Skin of body (tissue), 2 donors: ENCODE results near the gene TPRG1. TPM values are rescaled to one million over a fixed set of nuclear protein-coding genes. Genes with fewer than 3 reads are reported as not detected.

Experiments used
- DNase-seq: peaks from one replicate; lab custom pipeline; 2025; lab: John Stamatoyannopoulos, UW
- total RNA-seq: library from RNA; depleted of rRNA; stranded (reverse); fragments of >200 nt; gene quantifications from one replicate; pipeline ENCODE4 v1.2.3, GENCODE V29; 2014

Gene TPRG1
- total RNA-seq, 1 donor from 2014 or later = 9.6 TPM

DNA sequence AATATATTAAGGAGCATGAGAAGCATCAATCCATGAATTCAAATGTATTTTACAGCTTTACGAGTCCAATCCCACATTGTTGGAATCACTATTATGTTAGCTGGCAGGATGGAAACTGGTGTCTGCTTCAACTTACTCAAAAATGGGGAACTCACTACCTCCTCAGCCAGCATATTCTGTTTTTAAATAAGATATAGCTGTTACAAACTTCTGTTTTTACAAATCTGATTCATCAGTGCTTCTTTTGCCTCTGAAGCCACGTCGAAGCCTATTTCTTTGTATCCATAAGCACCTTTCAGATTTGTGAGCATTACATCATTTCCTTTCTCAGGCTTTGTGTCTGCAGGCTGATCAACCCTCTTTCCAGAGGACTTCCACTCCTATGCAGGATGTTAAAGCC, 105.9 kb downstream of the TPRG1 start:
- no peak for DNase-seq

DNA sequence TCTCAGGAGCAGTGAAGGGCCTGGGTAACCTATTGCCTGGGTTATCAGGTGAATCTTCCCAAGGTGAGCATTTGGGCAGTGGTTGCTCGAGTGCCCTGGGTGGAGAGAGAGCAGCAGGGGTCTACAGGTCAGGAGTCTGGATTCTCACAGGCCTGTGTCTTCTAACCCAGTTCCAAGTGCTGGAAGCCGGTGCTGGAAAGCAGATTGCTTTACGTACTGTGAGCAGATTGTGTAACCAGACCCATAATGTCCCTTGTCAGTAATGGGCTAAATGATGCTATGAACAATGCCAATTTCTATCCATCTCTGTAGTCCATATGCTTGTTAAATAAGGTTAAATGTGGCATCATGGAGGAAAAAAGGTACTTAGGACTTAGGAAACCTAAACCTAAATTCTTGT, 106.5 kb downstream of the TPRG1 start:
- no peak for DNase-seq

DNA sequence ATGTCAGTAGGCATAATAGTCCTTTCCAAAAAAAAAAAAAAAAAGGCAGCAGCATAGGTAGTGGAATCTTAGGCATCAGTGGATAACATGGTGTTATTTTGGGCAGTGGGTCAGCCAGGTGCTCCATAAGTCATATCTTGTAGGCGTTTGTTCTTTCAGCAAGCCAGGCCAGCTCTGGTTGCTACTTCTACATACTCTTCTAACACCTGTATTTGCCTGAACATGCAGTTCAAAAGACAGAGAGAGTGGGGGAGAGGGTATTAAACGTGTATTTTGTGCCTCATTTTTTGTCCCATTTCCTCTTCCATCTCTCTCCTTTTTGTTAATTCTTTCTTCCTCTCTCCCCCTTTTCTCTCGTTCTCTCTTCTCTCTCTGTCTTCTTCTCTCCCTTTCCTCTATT, 110.4 kb downstream of the TPRG1 start:
- DNase-seq = no peak

DNA sequence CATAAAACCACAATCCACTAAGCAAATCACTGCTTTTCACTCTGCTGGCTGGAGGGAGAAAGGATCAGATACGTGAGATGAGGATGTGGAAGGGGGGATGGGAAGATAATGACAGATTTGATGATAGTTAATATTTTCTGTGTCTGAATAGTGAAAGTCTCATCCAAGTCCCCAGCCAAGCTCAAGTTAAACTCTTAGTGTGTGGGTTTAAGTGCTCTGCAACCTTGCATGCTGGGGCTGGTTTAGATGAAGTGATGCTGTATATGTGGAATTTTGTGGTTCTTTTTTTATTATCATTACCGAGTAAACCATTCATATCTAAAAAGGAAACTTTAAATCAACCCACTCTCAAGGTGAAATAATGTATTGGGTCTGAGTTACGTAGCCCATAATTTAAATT, 111.0 kb downstream of the TPRG1 start:
- DNase-seq = no peak

DNA sequence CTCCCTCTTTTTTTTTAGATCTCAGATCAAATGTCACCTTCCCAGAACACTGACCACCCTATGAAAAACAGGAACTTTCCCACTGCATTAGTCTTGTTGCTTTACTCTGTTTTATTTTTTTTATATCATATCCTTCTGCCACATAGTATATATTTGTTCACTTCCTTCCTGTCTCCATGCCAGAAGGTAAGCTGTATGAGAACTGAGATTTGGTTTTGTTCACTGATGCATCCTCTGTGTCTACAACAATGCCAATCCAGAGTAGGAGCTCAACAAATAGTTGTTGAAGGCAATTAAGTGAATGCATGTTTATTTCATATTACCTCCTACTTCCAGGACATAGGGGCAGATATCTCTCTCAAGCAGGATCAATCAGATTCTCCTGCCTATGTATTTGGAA, 114.4 kb downstream of the TPRG1 start:
- no peak for DNase-seq

DNA sequence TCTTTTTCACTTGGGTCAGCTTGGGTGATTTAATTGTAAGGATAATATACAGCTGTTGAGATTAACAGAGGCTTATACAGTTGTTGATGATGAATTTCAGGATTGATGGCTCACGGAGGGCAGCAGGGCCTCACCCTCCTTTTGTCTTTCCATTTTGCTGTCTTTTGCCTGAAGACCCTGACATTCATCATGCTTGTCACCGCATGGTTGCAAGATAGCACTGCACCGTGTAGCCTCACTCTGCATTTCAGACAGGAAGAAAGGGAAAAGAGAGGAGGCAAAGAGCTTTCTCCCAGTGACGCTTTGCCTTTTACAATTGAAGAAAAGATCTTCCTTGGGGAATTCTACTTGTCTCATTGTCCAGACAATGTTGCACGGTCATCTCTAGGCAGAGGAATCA, 115.1 kb downstream of the TPRG1 start:
- DNase-seq = no peak

DNA sequence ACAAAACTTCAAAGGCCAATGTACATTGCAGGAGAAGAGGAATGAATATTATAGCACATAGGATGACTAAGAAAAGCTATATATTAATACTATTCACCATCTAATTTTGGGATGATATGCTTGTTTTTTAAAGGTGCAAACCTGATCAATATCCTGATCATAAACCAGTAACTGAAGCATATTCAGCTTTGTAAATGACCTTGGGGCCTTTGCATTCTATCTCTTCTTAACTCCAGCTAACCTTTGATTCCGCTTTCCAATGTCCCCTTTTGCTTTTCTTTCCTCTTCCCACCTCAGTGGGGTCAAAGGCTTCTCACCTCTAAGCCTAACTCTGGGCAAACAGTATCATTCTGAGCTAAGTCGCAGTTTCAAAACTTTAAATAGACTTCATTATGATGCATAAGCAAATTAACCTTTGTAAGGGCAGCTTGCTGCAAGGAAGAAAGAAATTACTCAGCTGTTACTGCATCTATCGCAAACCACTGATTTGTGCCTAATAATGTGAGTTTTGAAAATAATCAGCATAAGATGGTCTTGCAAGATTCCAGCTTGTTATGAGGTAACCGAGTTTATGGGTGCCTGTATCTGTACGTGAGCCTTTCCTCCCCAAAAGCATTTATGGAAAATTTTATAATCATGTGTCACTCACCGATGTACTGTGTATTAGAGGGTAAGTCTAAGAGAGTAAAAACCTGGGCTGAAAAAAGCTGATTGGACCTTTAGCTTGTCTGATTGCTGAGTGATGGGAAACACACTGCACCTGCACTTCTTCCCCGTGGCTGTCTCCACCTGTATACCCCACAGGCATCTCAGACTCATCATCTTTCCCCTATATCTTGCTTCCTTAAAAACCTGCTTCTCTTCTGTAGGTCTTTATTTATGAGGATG, 116.8 kb downstream of the TPRG1 start:
- DNase-seq = no peak

DNA sequence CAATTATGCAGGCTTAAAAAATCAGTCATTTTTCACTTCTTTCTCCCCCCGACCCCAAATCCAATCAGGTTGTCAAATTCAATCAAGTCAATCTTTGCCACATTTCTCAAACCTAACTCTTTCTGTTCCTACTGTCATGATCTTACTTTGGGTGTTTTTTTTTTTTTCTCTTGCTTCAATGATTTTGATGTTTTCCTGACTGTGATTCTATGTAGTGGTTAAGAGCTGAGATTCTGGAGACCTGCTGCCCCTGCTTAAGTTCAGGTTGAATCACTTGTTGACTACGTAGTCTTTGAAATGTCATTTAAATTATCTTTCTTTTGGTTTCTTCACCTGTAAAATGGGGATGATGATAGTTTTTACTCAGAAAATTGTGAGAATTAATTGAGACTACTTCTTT, 117.5 kb downstream of the TPRG1 start:
- DNase-seq = no peak

DNA sequence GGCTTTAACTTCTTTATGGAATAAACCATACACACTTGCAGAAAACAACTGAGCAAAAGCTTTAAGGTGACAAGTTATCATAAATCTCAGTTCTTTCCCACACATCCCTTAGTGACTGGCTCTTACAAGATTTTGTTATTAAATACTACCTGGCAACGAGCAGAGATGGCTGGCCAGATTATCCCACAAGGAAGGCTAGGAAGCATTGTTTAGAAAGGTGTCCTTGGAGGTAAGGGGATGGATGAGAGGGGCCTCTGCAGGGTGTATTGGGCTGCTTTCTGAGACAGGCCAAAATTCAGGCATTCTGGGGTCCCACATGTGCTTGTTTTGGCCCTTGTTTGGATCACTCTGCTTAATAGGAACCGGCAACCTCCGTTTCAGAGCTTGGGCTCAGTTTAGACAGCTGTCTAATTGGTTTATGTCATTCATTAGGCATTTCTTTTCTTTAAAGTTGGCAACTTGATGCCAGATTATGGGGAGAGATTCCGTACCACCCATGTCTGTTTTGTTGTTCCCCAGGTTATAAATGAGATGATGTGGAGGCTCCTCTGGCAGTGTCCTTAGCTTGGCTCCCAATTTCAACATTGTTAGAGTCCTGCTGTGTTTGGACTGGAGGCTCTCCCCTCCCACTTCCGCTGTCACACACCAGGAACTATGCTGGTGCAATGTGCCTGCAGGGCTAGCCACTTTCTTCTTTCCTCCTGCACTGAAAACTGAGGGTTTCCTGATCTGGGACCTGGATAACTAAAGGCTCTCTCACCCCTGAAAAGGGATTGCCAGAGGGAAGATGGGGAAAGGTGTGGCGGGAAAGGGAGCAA, 121.1 kb downstream of the TPRG1 start:
- DNase-seq = no peak

DNA sequence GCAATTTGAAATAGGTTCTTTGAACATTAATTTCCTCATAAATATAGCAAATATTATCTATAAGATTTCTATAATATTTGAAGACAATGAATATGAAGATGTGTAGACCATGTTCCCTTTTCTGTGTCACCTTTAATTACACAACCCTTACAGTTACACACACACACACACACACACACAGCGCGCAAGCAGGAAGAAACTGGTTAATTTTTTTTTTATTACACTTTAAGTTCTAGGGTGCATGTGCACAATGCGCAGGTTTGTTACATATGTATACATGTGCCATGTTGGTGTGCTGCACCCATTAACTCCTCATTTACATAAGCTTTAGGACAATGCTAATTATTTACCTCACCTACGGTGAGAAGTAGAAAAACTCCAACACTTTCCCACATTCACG, 122.9 kb downstream of the TPRG1 start:
- DNase-seq = no peak

DNA sequence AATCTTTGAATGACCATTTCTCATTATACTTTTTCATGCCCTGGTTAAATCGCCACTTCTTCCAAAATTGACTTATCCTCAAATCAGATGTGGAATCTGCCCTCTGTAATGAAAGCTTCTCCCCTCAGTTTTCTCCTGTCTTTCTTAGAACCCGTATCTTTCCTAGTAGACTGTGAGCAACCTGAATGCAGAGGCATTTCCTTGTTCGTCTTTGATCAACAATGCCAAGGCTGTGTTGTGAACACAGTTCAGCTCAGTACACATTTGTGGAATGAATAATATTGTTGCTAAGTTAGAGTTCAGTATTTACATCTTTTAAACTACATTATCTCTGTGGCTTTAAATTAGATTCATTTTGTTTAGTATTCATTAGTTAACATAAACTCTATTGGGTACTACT, 123.3 kb downstream of the TPRG1 start:
- no peak for DNase-seq

DNA sequence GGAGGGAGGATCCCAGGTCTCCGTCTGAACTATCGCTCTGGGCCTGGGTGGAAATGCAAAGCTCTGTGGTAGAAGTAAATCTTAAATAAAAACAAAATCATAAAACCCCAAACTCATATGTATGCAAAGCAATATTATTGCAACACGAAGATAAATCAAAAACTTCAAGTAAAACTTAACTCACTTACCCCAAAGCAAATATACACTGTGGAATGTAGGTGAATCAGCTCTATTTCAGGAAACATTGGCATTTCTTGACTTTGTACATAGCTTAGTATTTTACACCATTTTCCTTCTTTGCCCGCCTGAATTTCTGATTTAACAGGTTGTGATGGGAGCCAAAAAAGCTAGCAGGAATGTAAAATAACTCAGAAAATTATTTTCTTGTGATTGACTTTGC, 126.2 kb downstream of the TPRG1 start:
- no peak for DNase-seq

DNA sequence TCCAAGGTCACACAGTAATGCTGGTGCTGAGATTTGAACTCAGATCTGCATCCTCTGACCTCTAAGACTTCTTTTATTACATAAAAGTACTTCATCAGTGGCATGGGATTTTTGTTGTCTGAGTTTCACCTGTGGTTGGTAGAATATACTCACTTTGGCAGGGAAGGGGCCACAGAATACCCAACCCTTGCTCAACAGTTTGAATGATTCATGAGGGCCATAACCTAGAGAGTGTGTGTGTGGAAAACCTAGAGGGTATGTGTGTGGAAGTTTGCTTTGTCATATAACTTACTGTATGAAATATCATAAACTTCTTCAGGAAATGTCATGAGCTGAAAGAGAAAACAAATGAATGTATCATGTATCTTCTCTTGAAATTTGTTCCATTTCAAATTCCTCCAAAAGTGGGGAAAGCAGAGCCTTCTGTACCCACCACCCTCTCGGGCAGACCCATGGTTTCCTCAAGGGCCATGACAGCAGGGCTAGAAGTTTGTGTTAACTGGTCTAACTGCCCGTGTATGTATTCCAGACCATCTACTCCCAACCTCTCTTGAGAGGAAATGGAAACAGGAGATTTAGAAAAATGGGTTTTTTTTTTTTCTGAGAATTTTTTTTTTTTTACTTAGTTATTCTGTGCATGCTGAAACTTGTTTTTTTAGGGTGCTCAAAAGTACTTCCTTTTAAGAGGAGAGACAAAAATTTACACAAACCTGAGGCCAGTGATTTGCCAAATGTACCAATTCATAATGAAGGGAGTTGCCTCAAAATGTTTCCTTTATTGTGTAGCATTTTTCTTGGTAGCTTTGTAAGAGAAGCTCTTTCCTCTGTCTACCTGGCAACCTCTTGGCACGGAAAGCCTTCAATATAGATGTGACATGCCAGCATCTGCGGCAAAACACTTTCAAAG, 127.0 kb downstream of the TPRG1 start:
- DNase-seq = no peak

DNA sequence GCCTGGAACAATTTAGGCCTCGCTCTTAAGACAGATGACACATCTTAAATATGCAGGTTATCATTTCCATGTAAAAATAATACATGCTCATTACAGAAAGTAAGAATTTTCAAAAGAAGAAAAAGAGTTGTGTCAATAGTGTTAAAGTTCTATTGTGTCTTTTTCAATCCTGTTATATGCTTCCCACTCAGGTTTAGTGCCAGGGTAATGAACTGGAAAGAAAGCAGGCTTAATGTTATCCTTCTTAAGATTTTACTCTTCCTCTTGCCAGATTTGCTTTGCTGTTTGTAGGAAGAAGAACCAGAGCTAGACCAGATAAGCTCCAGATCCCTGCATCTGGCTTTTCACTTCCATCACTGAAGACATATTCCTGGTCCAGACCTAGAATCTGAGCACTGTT, 128.6 kb downstream of the TPRG1 start:
- no peak for DNase-seq

DNA sequence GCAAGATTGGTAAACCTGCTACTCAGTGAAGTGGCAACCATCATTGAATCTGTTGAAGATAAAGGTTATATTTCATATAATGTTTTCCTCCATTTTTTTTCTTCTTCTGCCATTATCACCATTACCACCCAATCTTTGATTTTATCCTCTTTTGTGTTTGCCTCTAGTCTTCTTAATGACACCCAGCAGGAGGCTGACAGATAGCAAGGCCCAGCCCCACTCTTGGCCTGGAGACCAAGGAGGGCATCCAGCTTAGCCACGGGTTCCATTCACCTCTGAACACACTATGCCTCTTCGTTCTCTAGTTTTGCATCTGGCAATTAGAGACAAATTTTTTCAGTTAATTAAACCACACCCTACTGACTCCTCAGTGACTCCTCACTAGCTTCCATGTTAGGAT, 129.7 kb downstream of the TPRG1 start:
- no peak for DNase-seq

DNA sequence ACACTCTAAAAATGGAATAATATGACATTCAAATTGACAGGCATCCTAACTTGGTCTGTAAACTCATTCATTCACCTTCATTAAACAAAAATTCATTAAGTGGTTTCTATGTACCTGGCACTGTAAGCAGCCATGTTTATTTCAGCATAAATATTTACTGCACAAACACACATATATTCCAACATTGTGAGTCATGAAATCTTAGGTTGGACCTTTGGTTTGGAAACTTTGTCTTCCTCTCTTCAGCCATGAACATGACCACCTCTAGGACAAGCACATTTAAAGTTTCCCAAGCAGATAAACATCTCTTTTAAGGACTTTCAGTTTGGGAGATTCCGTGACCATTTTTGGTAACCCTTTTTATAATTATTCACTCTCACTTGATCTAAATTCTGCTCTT, 131.8 kb downstream of the TPRG1 start:
- DNase-seq = no peak

DNA sequence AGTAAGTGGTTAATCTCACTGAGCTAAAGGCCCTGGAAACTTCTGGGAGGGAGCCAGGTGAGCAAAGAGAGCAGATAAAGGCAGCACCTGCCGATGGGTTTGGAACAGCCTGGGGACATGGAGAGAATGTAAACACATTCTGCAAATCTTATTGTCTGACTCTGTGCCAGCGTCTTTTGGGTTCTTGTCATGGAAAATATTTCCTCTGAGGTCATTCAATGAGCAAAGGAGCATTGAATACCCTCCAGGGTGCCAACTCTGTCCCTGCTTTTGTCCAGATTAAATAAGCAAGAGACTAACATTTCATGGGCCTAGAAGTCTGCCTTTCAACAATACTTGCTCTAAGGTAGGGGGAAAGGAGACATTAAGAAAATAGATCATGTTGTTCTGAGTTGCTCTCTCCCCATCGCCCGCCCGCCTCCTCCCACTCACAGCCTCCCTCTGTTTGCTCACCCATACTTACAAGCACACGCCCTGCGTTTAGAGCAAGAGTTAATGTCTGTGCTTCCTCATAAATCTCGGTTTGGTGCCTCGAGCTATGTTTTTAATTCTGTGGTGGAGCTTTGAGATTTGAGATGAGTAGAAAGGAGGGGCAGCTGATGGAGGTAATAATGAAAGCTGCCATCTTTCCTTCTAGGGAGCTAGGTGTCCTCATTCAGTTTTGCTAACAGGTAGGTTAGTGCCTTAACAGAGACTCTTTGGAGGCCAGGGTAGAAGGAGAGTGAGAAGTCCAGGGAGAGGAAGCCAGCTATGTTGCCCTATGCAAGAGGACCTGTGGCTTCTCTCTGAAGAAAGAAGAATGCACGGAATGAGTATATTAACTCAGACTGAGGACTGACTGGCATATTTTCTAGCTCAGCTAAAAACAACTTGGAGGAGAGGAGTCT, 132.9 kb downstream of the TPRG1 start:
- peak; percentile 43 for DNase-seq

DNA sequence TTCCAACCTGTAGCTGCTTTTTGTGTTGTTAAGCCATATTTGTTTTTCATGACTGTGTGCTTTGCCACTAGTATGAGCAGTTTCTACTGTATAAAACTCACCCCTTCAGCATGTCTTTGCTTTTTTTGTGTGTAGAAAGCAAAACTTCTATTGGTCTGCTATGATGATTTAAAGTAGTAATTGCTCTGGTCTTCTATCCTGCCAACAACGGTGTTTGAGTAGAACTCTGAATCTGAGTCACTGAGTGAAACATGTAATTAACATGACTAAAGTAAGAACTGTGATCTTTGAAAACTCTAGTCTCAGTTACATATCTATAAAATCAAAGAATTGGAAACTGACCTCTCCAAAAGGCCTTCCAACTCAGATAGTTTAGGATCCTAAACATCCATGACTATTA, 133.6 kb downstream of the TPRG1 start:
- no peak for DNase-seq

DNA sequence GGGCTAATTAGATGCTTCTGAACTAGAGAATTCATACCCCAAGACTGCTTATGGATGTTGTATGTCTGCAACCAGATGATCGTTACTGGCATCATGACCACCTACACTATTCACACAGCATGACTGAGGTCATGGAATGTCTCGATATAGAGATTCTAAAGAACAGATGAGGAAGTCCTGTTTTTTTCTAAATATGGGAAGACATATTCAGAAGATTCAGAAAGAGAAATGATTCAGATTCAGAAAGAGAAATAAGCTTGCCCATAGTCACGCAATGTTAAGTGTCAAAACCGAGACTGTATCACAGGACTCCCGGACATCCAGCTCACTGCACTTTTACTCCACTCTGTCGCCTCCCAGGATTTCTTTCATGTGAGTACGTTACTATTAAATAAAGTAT, 136.2 kb downstream of the TPRG1 start:
- DNase-seq = no peak

DNA sequence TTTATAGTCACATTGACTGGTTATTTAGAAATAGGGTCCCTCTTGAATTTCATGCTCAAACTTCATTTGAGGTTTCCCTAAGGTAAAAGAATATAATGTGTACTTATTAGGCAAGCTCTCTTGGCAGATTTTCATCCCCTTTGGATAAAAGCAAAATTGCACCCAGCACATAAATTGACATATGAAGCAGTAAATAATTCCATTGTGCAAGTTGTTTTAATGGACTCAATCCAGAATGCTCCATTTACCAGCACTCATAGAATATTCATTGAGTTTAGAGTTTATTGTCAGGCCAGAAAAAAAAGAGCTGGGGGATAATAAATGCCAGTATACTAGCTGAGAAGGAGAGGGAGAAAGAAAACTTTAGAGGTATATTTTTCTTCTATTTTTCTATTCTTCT, 136.8 kb downstream of the TPRG1 start:
- DNase-seq = no peak
